Natural killer cell (primary cell): ENCODE results near the gene USP19. TPM values are rescaled to one million over a fixed set of nuclear protein-coding genes. Genes with fewer than 3 reads are reported as not detected.
A peak's percentile ranks its signal among the peaks of the same experiment; 100 is the strongest.

Experiments
- ATAC-seq, 3 donors: fragments of 150-1000 bp in 2 of 3; fragments of 200-7000 bp in 1 of 3; cut with Tn5 transposase; 1 replicate in 1 of 3; 2 replicates in 2 of 3; pipeline ENCODE4 v1.10.0; 2021; ENCODE audit warnings: mild to moderate bottlenecking in 2 of 3, moderate library complexity in 2 of 3
- DNase-seq, 2 donors: peaks; one replicate each; pipeline versions ENCODE4 v3.0.0 to v3.0.0-alpha.2; 2013 to 2021; ENCODE audit warnings: mixed read lengths in 1 of 2
- H3K27ac ChIP-seq: one replicate; pipeline ENCODE4 v1.5.1; 2013; ENCODE audit warnings: mild to moderate bottlenecking, low read length
- H3K27me3 ChIP-seq: one replicate; pipeline ENCODE4 v1.6.1; 2013; ENCODE audit warnings: low read length; ENCODE audit not compliant: control insufficient read depth, insufficient read depth
- H3K36me3 ChIP-seq: one replicate; pipeline ENCODE4 v1.6.1; 2013; ENCODE audit warnings: low read length; ENCODE audit not compliant: control insufficient read depth, insufficient read depth
- H3K4me1 ChIP-seq: one replicate; pipeline ENCODE4 v1.6.1; 2013; ENCODE audit warnings: low read length; ENCODE audit not compliant: control insufficient read depth, insufficient read depth
- H3K4me3 ChIP-seq: one replicate; pipeline ENCODE4 v1.5.1; 2013; ENCODE audit warnings: low read length
- H3K9me3 ChIP-seq: one replicate; pipeline ENCODE4 v1.6.1; 2013; ENCODE audit warnings: low read length; ENCODE audit not compliant: control insufficient read depth, insufficient read depth
- H3K27ac Mint-ChIP-seq, 2 donors: one replicate each; pipeline ENCODE4 v1.8.0; 2022; ENCODE audit warnings: mild to moderate bottlenecking in 2 of 2, mixed read lengths in 2 of 2, moderate library complexity in 1 of 2
- H3K27me3 Mint-ChIP-seq, 2 donors: one replicate each; pipeline ENCODE4 v1.8.0; 2022; ENCODE audit warnings: low read depth in 2 of 2, mixed read lengths in 2 of 2
- H3K36me3 Mint-ChIP-seq: one replicate; pipeline ENCODE4 v1.8.0; 2022; ENCODE audit warnings: mixed read lengths
- H3K4me1 Mint-ChIP-seq, 2 donors: one replicate each; pipeline ENCODE4 v1.8.0; 2022; ENCODE audit warnings: mixed read lengths in 2 of 2
- H3K4me3 Mint-ChIP-seq: one replicate; pipeline ENCODE4 v1.8.0; 2022; ENCODE audit warnings: mild to moderate bottlenecking, moderate library complexity, mixed read lengths
- H3K9me3 Mint-ChIP-seq, 2 donors: one replicate each; pipeline ENCODE4 v1.8.0; 2022; ENCODE audit warnings: mixed read lengths in 2 of 2
- CTCF ChIP-seq: fragments of 200-600 bp; IDR thresholded peaks from one replicate; pipeline ENCODE4 v1.8.0; 2022; ENCODE audit warnings: antibody characterized with exemption
- WGBS: methylation state at CpG from one replicate; pipeline ENCODE4 v1.1.7; 2013; ENCODE audit warnings: missing lambda C conversion rate; ENCODE audit not compliant: insufficient coverage; 5-methylcytosine and 5-hydroxymethylcytosine counted together
- intact Hi-C: fragments of 100-400 bp; cut with micrococcal nuclease; formaldehyde crosslinking; loops from one replicate; pipeline ENCODE4 v1.14.2; 2022
- total RNA-seq, 4 donors: library from RNA; stranded (reverse); fragments of 120-200 nt in 1 of 4; gene quantifications; one replicate each; pipeline versions ENCODE4 v1.2.3 to v1.2.4, GENCODE V29; 2013 to 2022

The USP19 gene
- total RNA-seq, 3 donors from 2014 or later (not counting 1 experiment from before 2014, with no cell fraction given): 68.6 to 71.5 (median 68.6) TPM

DNA sequence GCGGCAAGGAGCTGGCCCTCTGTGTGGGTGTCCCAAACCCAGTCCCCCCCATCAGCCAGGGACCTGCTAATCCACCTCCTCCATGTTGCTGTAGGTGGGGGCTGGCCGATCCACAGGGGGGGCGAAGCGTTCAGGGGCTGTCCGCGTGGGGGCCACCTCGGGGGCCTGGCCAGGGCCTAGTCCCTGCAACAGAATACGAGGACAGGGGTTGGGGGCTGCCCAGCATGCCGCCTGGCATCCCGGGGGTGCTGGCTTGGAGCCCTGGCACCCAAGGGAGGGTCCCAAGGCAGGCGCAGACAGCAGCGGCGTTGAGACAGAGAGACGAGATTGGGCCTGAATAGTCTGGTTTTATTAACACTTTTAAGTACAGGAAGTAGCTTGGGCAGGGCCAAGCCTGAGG is 12.3 kb downstream of the USP19 start:
- H3K4me3 ChIP-seq: no peak overlapping the region
- peaks cover 42% of the 10 kb centered on the region for H3K36me3 ChIP-seq
- Mint-ChIP-seq H3K27ac (no peak overlapping the region), H3K9me3 (no peaks in the 10 kb centered on the region), H3K36me3 (no peaks in the 10 kb centered on the region), H3K27me3 (no peaks in the 10 kb centered on the region), H3K4me1 (peaks cover 25 to 32% of the 10 kb centered on the region in 2 donors), H3K4me3 (no peak overlapping the region)
- H3K27ac ChIP-seq: no peak overlapping the region
- intact Hi-C loops: no loop called here
- no peak for TF ChIP-seq CTCF
- DNase-seq (no peak), ATAC-seq (no peak)
- 90% methylated on average over 13 of the region's 14 CpGs for WGBS
- peaks cover 16% of the 10 kb centered on the region for H3K4me1 ChIP-seq
- H3K27me3 ChIP-seq: no peaks in the 10 kb centered on the region
- no peaks in the 10 kb centered on the region for H3K9me3 ChIP-seq

GRCh38 chr3:49104427-49105291 is 16.0 kb downstream of the USP19 start, which contains the start of gene QARS1:
QARS1 (minus strand) TSS chr3:49104757; CDS start chr3:49104733, 24 bp downstream.
- intact Hi-C loops: loop anchor here (1.0 kb wide), 2 partner anchors 10 to 16 kb away; partner anchors contain the start of genes QRICH1 and USP19
- H3K27me3 Mint-ChIP-seq: no peaks in the 10 kb centered on the region
- no peaks in the 10 kb centered on the region for H3K9me3 Mint-ChIP-seq
- Histone ChIP-seq H3K27me3 (no peaks in the 10 kb centered on the region), H3K9me3 (no peaks in the 10 kb centered on the region), H3K4me3 (peak within 1 kb of the TSS; percentile 92), H3K27ac (peak within 1 kb of the TSS; percentile 73), H3K4me1 (peaks cover 19% of the 10 kb centered on the region), H3K36me3 (peaks cover 36% of the 10 kb centered on the region)
- H3K36me3 Mint-ChIP-seq: no peaks in the 10 kb centered on the region
- no peak for TF ChIP-seq CTCF
- DNase-seq (peak; percentile 87 to 93), ATAC-seq (peak; percentile 98 to 99 (median 99))
- peak within 1 kb of the TSS; percentile 95 to 99 for H3K27ac Mint-ChIP-seq
- peak within 1 kb of the TSS; percentile 99 for H3K4me3 Mint-ChIP-seq
- peaks cover 30 to 35% of the 10 kb centered on the region in 2 donors for H3K4me1 Mint-ChIP-seq
- WGBS: 3% methylated on average over 50 of the region's 50 CpGs

DNA sequence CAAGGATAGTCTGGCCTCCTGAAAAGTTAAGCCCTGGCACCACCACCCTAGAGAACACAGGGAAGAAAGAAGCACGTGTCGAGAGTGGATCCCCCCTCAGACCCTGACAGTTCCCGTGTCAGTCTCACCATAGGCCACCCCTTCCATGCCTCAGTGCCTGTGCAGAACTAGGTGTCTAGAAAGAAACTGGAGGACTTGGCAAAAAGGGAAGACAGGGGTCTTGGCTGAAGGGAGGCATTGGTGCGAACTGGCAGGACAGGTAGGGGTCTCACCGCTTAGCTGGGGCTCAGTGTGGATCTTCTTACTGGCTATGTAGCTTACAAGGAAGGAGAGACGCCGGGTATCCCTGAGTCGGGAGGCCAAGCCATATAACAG is 16.6 kb downstream of the USP19 start:
- Histone ChIP-seq H3K36me3 (peaks cover 36% of the 10 kb centered on the region), H3K9me3 (no peaks in the 10 kb centered on the region), H3K4me1 (peaks cover 19% of the 10 kb centered on the region), H3K27me3 (no peaks in the 10 kb centered on the region), H3K4me3 (peak overlapping the region; percentile 92), H3K27ac (peak overlapping the region; percentile 73)
- Mint-ChIP-seq H3K27me3 (no peaks in the 10 kb centered on the region), H3K4me1 (peaks cover 30 to 35% of the 10 kb centered on the region in 2 donors), H3K4me3 (peak overlapping the region; percentile 99), H3K27ac (peak overlapping the region; percentile 95 to 99), H3K9me3 (no peaks in the 10 kb centered on the region), H3K36me3 (no peaks in the 10 kb centered on the region)
- no peak for TF ChIP-seq CTCF
- WGBS: under 1% methylated on average over 7 of the region's 8 CpGs
- no peak for ATAC-seq
- no peak for DNase-seq
- intact Hi-C loops: loop anchor here (1.0 kb wide), 2 partner anchors 10 to 16 kb away; partner anchors contain the start of genes QRICH1 and USP19
